Measurements from ENCODE around the gene SMYD1. TPM values are rescaled to one million over a fixed set of nuclear protein-coding genes. Genes with fewer than 3 reads are reported as not detected.

The SMYD1 gene
- total RNA-seq, 1 experiment from 2014 or later = not detected

DNA sequence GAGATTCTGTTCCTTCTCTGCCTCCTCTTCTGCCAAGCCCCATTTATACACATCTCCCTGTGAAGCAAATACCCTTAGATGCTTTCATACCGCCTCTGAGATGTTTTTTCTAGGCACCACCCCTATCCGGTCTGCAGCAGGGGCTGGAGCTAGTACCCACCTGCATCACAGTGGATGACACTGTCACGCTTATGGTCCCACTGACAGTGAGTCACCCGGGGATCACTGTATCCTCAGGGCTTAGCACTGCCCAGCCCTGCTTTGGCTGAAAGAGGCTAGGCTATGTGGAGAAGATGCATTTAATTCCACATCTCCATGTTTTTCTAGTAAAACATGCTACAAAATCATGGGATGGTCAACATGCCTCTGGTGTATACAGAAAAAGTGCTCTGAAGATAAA, 50.3 kb downstream of the SMYD1 start:
- DNase-seq (ENCODE audit: low read depth, low spot score) (no peak), ATAC-seq (no peak)
- H3K9me3 ChIP-seq (ENCODE audit: control insufficient read depth, insufficient read depth, low read depth, low read length) = no peaks in the 10 kb centered on the region
- H3K27ac ChIP-seq (ENCODE audit: low read length) = no peak overlapping the region
- BruUV-seq (replicated peaks) = no TSS peak
- ChIA-PET POLR2A (no interaction called here), CTCF (no interaction called here)
- TF ChIP-seq TCF7L2 (IDR thresholded peaks at IDR 0.05; ENCODE audit: low read depth, low read length) = no peak
- no peak for TF ChIP-seq REST (IDR thresholded peaks at IDR 0.05; ENCODE audit: insufficient read depth in 1 of 2, low read depth in 2 of 2, low read length in 1 of 2)
- TF ChIP-seq POLR2AphosphoS5 (IDR thresholded peaks at IDR 0.05; ENCODE audit: low read depth, low read length) = no peak
- TF ChIP-seq SIN3A (IDR thresholded peaks at IDR 0.05; ENCODE audit: borderline replicate concordance, insufficient read depth, low read depth, low read length) = no peak
- TF ChIP-seq, protein P1, sequence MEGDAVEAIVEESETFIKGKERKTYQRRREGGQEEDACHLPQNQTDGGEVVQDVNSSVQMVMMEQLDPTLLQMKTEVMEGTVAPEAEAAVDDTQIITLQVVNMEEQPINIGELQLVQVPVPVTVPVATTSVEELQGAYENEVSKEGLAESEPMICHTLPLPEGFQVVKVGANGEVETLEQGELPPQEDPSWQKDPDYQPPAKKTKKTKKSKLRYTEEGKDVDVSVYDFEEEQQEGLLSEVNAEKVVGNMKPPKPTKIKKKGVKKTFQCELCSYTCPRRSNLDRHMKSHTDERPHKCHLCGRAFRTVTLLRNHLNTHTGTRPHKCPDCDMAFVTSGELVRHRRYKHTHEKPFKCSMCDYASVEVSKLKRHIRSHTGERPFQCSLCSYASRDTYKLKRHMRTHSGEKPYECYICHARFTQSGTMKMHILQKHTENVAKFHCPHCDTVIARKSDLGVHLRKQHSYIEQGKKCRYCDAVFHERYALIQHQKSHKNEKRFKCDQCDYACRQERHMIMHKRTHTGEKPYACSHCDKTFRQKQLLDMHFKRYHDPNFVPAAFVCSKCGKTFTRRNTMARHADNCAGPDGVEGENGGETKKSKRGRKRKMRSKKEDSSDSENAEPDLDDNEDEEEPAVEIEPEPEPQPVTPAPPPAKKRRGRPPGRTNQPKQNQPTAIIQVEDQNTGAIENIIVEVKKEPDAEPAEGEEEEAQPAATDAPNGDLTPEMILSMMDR (IDR thresholded peaks at IDR 0.05) = no peak
- in situ Hi-C loops (cut with HindIII; ENCODE audit: low pct_unique_long_range_greater_than_20kb, low sequenced_read_pairs) = no loop called here
- intact Hi-C loops (cut with micrococcal nuclease; ENCODE audit: unreplicated experiment) = no loop called here
- H3K4me3 ChIP-seq (ENCODE audit: low read depth in 2 of 2, low read length in 2 of 2) = no peak overlapping the region
- H3K36me3 ChIP-seq (ENCODE audit: control insufficient read depth, insufficient read depth, low read length) = no peaks in the 10 kb centered on the region
- peaks cover 12% of the 10 kb centered on the region for H3K27me3 ChIP-seq (ENCODE audit: control insufficient read depth, insufficient read depth, low read length)
- H3K4me1 ChIP-seq (ENCODE audit: control insufficient read depth, insufficient read depth, low read length) = no peaks in the 10 kb centered on the region

- no TSS peak for BruUV-seq (replicated peaks)
- TF ChIP-seq TCF7L2 (IDR thresholded peaks at IDR 0.05; ENCODE audit: low read depth, low read length) (no peak), REST (IDR thresholded peaks at IDR 0.05; ENCODE audit: insufficient read depth in 1 of 2, low read depth in 2 of 2, low read length in 1 of 2) (no peak), POLR2AphosphoS5 (IDR thresholded peaks at IDR 0.05; ENCODE audit: low read depth, low read length) (no peak)
- intact Hi-C loops (cut with micrococcal nuclease; ENCODE audit: unreplicated experiment) (no loop called here), in situ Hi-C loops (cut with HindIII; ENCODE audit: low pct_unique_long_range_greater_than_20kb, low sequenced_read_pairs) (no loop called here)
- H3K36me3 ChIP-seq (ENCODE audit: control insufficient read depth, insufficient read depth, low read length) = no peaks in the 10 kb centered on the region
- DNase-seq (ENCODE audit: low read depth, low spot score) (no peak), ATAC-seq (no peak)
- no peaks in the 10 kb centered on the region for H3K9me3 ChIP-seq (ENCODE audit: control insufficient read depth, insufficient read depth, low read depth, low read length)
- ChIA-PET POLR2A (no interaction called here), CTCF (no interaction called here)
- no peak overlapping the region for H3K27ac ChIP-seq (ENCODE audit: low read length)
- H3K4me3 ChIP-seq (ENCODE audit: low read depth in 2 of 2, low read length in 2 of 2) = no peak overlapping the region
- peaks cover 7% of the 10 kb centered on the region for H3K27me3 ChIP-seq (ENCODE audit: control insufficient read depth, insufficient read depth, low read length)
- no peaks in the 10 kb centered on the region for H3K4me1 ChIP-seq (ENCODE audit: control insufficient read depth, insufficient read depth, low read length)
Observed at GRCh38 chr2:88121678-88122077, 54.1 kb downstream of the SMYD1 start.

Measured in Panc1 (cell line).